ENCODE data around the gene STAG1. TPM values are rescaled to one million over a fixed set of nuclear protein-coding genes. Genes with fewer than 3 reads are reported as not detected.

STAG1 gene
- total and polyA plus RNA-seq, 2 of the 13 experiments (the other 11 are each of a cell fraction or from before 2014, with no cell fraction given), result 6.2 to 25.9 TPM

- TF ChIP-seq TRIM22 (IDR thresholded peaks at IDR 0.05) (no peak), ISL2 (CRISPR knock-in tag; IDR thresholded peaks at IDR 0.05) (no peak), FOXP4 (CRISPR knock-in tag; IDR thresholded peaks at IDR 0.05) (no peak), GATAD2A (CRISPR knock-in tag; IDR thresholded peaks at IDR 0.05) (no peak), ZMYM3 (CRISPR knock-in tag; IDR thresholded peaks at IDR 0.05) (peak; percentile 66; the same call in 1 of the 2 replicates), PLRG1 (conservative IDR thresholded peaks at IDR 0.05) (no peak), NFATC3 (CRISPR knock-in tag; IDR thresholded peaks at IDR 0.05) (no peak), ZKSCAN5 (CRISPR knock-in tag; IDR thresholded peaks at IDR 0.05) (no peak), BRD4 (CRISPR knock-in tag; IDR thresholded peaks at IDR 0.05) (no peak), ZNF775 (CRISPR knock-in tag; IDR thresholded peaks at IDR 0.05; ENCODE audit: borderline replicate concordance) (no peak), ZNF383 (CRISPR knock-in tag; IDR thresholded peaks at IDR 0.05; ENCODE audit: borderline replicate concordance) (no peak), ZSCAN22 (CRISPR knock-in tag; IDR thresholded peaks at IDR 0.05) (no peak), HNF4A (CRISPR knock-in tag; IDR thresholded peaks at IDR 0.05) (no peak), ZFAT (CRISPR knock-in tag; conservative IDR thresholded peaks at IDR 0.05) (no peak), GLMP (CRISPR knock-in tag; IDR thresholded peaks at IDR 0.05; ENCODE audit: borderline replicate concordance) (no peak), MATR3 (CRISPR knock-in tag; IDR thresholded peaks at IDR 0.05) (no peak), ARID2 (CRISPR knock-in tag; IDR thresholded peaks at IDR 0.05; ENCODE audit: borderline replicate concordance) (no peak), ATF5 (CRISPR knock-in tag; IDR thresholded peaks at IDR 0.05; ENCODE audit: low read depth) (no peak), DNMT3B (CRISPR knock-in tag; conservative IDR thresholded peaks at IDR 0.05) (no peak), AHDC1 (CRISPR knock-in tag; IDR thresholded peaks at IDR 0.05; ENCODE audit: borderline replicate concordance) (no peak), WIZ (CRISPR knock-in tag; IDR thresholded peaks at IDR 0.05) (no peak), TBL1XR1 (IDR thresholded peaks at IDR 0.05; ENCODE audit: borderline replicate concordance, low read length, partially characterized antibody) (peak; percentile 24), KDM2A (CRISPR knock-in tag; IDR thresholded peaks at IDR 0.05; ENCODE audit: borderline replicate concordance, low read depth) (no peak)
Measured at GRCh38 chr3:136752172-136752421, at the start of gene STAG1 (continued).

All from HepG2 (cell line).